Left lobe of liver (tissue), 2 donors: Measurements from ENCODE around the gene IGFBP5. TPM values are rescaled to one million over a fixed set of nuclear protein-coding genes. Genes with fewer than 3 reads are reported as not detected.
A peak's percentile ranks its signal among the peaks of the same experiment; 100 is the strongest.

Source experiments
- ATAC-seq: fragments of 200-7000 bp; cut with Tn5 transposase; one replicate; pipeline ENCODE4 v1.9.1; 2020; ENCODE audit warnings: mild to moderate bottlenecking, moderate library complexity
- DNase-seq: peaks from one replicate; pipeline ENCODE4 v3.0.0-alpha.2; 2020; ENCODE audit warnings: low spot score
- total RNA-seq: library from RNA; stranded (reverse); gene quantifications from one replicate; pipeline ENCODE4 v1.2.1, GENCODE V29; 2021
- donor health status: DM: no; HTN: no; CAD: no; lungs with moderate emphysema.
- donor health status: DM: no; HTN: yes; CAD: no.

IGFBP5 gene
- total RNA-seq, 1 donor from 2014 or later = 55.4 TPM

DNA sequence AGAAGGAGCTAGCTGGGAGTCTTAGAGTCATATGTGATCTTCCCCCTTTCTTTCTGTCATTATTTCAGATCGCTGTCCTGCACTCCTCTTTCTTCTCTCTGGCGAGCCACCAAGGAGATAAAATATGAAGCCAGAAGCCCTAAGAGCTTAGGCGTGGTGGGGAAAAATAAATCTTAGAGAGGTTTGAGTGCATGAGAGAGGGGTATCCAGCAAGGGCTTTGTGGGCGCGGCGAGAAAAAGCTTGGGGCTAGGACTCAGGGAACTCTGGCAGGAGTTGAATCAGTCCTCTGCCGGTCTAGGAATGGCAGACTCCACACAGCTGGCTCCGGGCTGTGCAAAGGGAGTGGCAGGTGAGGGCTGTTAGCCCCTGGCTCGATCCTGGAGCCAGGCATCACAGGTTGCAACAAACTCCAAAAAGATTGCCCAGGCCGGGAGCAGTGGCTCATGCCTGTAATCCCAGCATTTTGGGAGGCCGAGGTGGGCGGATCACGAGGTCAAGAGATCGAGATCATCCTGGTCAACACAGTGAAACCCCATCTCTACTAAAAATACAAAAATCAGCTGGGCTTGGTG is 20.1 kb upstream of the IGFBP5 start:
- DNase-seq (no peak), ATAC-seq (no peak)

DNA sequence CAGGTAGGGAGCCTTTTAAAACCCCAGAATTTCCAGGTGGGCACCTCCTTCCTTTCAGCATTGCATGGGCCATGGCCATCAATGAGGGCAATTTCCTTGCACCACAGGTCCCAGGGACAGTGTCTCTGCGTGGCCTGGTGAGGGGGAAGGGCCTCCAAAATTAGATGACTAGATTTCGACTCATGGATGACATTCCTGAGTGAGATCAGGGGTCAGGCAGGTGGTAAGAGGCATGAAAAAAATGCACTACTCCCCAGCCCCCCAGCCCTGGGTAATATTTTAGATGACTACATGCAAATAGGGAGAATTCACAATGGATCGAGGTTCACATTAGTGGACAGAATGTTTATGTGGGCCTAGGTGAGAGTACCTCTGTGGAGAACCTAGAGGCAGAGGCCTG is 19.0 kb upstream of the IGFBP5 start:
- ATAC-seq = no peak
- DNase-seq = no peak

DNA sequence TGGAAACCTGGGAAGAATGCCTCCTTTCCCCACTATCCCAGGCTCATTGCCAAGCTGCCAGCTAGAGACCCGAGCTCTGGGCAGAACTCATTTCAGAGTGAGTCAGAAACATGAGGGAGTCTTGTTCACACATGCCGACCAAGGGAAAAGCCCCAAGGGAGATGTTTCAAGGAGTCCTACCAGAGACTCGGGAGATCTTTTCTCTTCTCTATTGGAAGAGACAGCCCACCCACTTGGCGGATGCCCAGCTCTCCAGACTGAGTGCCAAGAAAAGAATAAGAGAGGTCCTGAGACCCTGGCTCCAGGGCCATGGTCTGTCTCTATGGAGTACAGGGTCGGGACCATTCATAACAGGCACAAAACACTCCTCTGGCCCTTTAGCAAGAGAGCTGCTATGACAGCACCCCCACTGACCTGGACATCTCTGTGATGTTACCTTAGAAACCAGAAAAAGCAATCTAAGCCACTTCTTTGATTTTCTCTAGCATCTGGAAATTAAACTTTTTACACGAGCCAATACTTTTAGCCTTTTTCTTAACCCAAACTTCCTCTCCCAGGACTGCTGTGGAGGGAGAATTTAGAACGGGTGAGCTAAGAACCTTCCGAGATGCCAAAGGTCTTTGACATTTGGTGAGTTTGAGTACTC is 18.5 kb upstream of the IGFBP5 start:
- no peak for ATAC-seq
- no peak for DNase-seq

DNA sequence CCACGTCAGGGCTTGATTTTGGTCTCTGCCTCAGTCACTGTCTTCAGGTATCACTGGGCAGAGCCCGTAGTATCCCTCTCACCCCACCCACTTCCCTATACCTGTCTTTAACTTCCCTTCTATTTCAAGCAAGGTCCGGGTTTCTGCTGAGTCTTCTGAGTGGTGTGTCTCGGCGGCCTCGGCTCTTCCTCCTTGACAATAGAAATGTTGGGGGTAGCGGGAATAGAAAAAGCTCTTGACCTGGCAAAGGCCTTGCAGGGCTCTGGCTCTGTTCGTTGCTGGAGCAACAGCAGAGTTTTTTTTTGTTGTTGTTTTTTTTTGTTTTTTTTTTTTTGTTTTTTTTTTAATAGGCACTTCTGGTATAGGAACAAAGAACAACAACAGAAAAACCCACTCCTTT is 16.0 kb upstream of the IGFBP5 start:
- ATAC-seq = no peak
- no peak for DNase-seq

DNA sequence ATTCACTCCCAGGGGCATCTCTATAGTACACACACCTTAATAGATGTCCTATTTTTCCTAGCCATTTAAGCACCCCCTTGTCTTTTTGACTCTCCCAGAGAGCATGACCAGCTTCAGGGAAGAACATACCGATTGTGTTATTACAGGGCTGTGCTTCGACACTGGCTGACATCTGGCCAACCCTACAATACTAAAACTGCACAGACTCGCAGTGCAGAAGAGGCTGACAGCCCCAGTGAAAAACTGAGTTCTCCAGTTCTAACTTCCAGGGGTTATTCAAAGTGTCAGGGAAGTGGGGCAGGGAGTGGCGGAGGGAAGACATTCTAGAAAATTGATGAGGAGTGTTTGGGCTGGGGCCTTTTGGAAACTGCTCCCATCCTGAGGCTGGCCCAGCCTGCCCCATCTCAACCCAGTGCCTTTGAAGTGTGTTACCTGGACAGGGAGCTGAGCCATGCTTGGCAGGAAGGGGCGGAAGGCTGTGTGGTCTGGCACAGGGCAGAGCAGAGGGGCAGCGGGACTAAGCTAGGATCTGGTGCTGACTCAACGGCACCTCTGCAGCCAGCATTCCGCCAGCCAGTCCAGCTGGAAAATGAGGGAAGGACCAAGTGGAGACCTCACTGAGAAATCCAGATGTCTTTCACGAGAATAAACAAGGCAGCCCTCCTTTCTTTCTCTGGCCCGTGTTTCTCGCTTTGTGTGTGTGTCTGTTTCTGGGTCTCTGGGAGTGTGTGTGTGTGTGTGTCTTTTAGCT is 15.4 kb upstream of the IGFBP5 start:
- DNase-seq (no peak), ATAC-seq (no peak)

DNA sequence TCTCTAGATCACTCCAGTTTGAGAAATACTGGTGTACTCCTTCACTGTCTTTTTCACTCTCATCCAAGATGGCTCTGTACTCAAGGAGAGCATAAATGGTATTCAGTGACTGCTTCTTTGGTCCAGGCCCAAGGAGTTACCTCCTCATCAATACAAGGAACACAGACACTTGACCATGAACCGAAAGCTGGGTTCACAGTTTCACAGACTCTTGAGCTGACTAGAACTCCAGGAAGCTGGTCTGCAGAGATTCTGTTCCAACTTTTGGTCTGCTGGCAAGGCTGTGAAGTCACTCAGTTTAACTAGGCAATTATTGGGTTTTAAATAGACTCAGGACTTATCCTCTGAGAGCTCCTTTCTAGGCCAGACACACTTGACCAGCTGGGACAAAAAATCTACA is 7.4 kb upstream of the IGFBP5 start:
- DNase-seq = no peak
- ATAC-seq = no peak

DNA sequence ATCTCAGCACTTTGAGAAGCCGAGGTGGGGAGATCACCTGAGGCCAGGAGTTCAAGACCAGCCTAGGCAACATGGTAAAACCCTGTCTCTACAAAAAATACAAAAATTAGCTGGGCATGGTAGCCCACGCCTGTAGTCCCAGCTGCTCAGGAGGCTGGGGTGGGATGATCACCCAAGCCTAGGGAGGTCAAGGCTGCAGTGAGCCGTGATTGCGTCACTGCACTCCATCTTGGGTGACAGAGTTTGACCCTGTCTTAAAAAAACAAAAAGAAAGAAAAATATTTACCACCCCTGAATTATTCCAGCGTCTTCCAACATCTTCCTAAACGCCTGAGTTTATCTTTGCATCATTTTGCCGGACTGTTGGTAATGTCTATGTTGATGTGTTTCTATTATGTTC is 6.2 kb upstream of the IGFBP5 start:
- DNase-seq (no peak), ATAC-seq (no peak)

DNA sequence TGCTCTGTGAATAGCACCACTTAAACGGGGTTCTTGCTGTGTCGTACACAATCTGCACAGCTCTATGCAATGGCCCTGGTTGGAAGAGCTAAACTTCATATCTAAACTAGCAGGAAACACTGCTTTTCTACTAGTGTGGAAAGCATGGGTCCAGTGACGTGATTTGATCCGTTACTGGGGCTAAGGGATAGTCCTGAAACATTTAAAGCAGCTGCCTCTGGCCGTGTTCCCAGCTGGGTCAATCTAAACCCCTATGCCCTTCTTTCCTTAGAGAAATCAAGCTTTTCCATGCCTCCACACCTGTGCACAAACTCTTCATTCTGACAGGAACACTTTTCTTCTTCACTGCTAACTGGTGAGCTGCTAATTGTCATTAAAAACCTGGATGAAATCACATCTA is 5.4 kb upstream of the IGFBP5 start:
- DNase-seq (no peak), ATAC-seq (no peak)

DNA sequence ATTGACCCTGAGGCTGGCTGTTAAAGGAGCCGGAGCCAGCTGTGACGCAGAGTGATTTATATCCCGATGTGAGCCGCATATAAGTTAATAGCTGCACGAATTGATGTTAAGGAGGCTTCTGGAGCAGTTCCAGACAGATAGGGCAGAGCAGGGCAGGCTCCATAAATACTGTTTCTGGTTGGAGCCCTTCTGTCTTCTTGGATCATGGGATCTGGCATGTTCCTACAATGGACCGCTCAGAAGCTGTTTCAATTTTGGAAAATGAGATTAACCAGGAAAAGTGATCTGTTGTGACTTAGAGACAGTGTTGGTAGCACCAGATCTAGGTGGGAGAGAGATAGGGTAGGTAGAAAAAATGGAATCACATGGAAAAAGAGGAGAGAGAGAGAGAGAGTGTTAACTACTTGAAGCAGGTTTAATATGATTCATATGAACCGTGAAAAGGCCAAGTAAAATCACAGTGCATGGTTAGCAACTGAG is 4.8 kb upstream of the IGFBP5 start:
- no peak for ATAC-seq
- DNase-seq = no peak

DNA sequence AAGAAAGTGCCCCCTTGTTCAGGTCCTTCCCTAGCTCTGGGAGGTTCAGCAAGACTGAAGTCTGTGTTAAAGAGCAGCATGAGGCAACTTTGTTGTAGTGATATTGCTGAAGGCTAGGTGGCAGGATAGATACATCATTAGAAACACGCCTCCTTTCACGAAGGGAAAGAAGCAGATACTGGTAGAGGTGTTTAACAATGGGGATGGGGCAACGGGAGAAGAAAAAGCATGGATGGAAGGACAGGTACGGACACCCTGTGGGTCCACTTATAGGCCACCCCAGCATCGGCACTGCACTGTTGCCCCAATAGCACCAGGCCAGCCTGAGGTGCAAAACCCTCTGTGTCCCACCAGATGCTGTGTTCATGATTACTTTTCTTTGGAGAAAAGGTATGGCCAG is 3.5 kb upstream of the IGFBP5 start:
- peak; percentile 92 for ATAC-seq
- no peak for DNase-seq

DNA sequence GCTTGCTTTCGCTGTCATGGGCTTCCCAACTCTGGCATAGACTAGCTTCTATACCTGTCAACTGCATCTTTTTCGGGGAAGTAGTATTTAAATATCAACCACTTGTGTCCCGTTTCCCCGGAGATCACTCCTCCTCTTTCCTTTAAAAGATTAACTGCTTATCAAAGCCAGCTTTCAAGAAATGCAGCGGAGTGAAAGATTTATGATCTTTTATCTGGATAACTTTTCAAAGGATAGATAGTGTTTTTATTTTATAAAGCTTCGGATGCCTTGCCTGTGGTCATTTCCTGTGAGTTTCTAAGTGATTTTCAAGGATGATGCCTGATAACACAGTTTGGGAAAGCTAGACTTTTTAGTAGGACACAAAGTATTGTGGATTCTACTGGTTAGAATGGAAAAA is 2.9 kb upstream of the IGFBP5 start:
- DNase-seq = no peak
- ATAC-seq = no peak

DNA sequence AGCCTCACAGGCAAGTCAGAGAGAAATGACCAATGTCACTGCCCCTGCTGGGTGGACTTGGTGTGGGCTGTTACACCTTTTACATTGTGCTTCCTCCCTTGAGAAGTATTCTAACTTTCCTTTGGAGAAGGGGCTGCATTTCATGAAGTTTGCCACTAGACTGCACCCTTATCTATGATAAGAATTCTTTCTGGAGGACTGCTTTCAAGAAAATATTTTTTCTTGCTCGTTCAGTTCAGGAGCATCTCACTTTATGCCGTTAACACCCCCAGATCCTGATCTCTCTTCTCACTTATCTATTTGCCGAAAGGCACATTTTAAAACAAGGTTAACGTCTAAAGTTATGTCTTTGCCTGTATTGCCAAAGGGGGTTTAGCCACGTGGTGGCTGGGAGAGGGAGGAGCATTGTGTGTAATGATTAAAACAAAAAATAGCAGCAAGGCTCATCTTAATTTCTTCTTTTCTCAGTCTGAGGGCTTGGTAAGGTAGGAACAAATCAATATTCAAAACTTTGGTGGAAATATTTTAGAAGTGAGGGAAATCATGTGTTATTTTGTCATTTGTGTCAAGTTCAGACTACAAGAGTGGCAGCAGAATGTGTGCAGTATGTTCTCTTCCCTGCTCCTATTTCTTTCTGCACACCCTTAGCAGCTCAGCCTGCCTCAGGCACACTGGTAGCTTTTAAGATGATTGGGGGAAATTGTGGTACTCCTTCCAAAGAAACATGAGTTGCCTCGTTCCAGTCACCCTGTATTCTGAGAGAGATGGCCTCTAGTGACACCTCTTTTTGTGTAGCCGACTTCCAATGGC is 1.6 kb upstream of the IGFBP5 start:
- ATAC-seq = no peak
- DNase-seq = no peak

DNA sequence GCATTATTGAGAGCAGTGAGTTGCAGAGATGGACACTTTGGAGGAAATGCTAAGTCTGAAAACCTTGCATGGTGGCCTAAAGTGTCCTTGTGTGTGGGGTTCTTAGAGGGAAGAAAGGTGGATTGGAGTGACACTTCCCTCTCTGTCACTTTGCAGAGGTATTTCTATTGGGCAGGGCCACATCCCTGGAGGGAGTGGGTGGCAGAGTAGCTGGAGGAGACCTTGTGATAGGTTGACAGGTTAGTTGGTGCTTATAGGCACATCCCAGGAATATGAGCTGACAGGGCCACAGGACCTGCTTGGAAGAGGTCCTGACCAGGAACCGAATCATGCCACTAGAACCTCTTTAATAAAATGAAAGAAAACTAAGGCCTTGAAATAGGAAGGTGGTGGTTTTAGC is 972 bp upstream of the IGFBP5 start:
- DNase-seq = no peak

DNA sequence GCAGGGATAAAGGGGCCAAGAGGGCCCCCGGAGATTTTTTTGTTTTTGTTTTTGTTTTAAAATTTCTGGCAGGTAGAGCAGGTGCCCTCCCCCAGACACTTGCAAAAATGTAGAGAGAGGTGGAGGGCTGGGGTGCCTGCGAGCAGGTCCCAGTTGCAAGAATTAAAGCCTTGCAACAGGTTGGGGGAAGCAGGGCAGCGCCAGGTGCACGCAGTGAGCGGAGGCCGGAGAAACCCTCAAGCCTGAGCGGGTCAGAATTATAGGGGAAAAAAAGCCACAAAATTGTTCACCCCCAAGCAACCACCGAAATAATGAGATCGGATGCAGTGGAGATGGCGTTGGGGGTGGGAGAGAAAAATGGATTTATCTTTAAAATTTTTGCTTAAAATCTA is 527 bp downstream of the IGFBP5 start:
- DNase-seq (no peak), ATAC-seq (no peak)

More for the DNA sequence above, 972 bp upstream of the IGFBP5 start:
- ATAC-seq = no peak

DNA sequence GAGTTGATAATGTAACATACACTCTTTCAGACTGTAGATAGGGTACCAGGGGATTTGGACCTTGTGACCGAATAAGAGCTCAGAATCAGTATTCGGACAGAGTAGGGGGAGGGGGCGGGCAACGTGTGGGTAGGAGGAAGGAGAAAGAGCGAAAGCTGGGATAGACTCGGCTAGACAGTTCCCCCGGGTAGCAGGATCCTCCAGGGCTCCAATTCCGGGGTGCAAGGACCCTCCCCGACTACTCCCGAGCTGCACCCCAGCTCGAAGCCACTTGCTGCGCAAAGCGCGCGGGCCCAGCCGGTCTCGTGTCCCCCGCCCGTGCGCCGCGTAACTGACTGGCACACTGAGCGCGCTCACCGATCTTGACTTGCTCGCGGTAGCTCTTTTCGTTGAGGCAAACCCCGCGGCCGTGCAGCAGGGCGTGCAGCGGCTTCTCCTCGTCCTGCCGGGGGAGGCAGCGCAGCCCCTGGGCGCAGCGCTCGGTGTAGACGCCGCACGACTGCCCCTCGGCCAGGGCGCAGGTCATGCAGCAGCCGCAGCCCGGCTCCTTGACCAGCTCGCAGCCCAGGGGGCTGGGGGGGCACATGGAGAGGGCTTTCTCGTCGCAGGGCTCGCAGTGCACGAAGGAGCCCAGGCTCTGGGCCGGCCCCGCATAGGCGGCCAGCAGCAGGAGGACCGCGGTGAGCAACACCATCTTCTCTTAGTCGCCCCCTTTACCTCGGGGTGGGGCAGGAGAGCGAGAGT is 1.1 kb downstream of the IGFBP5 start:
- DNase-seq (no peak), ATAC-seq (peak; percentile 41)

DNA sequence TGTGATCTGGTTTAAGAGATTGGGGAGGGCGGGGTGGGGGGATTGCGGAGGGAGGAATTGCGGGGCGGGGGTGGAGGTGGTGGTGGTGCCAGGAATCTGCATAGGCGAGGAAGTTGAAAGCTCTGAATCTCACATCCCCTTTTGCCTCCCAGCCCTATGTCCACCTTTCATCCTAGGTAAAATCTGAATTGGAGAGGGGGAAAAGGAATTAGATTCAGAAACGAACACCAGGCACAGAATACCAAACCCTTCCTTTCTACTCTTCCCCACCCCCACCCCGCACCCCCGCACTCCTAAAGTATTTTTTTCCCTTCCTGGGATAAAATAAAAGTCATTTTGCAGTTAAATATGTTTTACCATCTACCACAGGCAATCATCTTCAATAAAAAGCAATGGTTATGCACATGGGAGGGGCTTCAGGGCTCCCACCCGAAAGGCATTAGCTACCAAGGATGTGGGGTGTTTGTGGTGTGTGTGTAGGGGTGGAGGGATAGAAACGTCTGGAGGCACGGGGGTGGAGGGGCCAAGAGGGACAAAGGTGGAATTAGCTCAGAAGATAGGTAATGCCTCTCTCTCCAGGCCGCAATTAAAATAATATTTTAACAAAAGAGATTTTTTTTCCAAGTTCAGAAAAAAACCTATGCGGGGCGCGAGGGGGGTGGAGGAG is 1.8 kb downstream of the IGFBP5 start:
- DNase-seq = no peak
- no peak for ATAC-seq

DNA sequence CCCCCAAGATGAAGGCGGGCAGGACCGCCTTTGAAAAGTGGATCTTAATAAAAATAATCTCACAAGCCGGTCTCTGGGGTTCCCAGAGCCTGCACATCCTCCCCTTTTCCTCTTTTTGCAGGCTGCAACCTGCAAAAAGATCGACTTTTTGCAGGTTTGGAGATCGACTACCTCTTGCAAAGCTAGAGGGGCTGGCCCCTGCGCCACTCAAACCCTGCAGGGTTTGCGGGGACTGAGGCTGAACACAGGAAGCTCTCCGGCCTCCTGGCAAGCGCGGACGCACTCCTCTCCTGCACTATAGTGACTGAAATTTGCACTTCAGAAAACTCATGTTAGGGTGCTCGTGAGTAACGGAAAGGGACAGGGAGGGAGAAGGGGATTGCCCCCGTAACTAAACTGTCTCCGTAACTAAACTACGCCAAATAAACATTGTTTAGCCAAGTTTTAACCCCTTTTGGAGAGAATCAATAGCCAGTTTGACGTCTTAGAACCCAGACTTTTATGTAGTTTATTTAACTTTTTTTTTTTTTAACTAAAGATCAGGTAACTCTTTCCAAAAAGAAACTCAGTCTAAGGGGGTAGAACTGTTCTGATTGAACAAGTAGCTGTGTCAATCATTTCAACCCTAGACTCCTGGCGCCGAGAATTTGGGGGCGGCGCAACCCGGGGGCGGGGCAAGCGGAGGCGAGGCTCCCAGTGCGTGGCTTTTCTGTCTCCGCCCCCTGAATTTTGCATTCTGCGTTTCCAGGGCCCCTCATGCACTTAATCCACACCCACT is 2.5 kb downstream of the IGFBP5 start:
- peak; percentile 58 for DNase-seq
- peak; percentile 63 for ATAC-seq

DNA sequence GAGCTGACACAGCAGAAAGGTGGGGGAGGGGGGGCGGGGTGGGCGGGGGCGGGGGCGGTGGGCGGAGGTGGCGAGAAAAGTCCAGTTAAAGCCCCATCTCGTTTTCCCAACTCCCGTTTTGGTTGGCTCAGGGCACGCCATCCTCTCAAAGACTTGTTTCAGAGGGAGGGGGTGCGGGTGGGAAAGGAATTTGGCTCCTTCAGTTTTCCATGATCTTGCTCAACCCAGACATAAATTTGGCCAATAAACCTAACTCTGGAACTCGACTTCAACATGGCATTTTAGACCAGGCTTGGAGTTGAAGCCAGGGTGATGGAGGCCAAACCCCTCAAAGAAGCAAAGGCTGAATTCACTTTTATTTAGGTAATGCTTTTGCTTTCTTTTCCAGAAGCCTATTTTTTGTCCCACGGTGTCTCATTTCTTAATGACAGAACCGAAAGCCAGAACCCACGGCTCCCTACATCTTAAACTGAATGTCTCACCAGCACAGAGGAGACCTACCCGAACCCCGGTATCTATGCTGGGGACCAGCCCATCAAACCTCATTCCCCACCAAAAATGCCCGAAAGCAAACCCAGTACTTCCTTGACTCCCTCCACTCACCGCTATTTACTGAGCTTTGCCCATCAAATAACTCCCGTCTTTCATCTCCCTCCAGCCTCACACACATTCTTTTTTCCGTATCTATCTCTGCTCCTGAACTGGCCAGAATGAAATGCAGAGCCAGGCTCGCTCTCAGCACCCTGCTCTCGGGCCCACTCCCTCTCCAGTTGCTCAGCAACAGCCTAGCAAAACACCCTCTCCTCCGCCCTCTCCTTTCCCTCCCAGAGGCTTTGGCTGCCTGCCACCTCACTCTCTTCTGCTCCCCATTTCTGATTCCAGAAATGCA is 4.3 kb downstream of the IGFBP5 start:
- no peak for DNase-seq
- no peak for ATAC-seq
